Measurements from ENCODE around the gene SLC25A21.

GRCh38 chr14:36856095-36856878, 316.1 kb downstream of the SLC25A21 start:
- no peak for TF ChIP-seq REST (IDR thresholded peaks at IDR 0.05; ENCODE audit: insufficient read depth in 1 of 2, low read depth in 2 of 2, low read length in 2 of 2)
- TF ChIP-seq TAF1 (IDR thresholded peaks at IDR 0.05; ENCODE audit: borderline replicate concordance, insufficient read depth, low read length) = no peak
- no peak for TF ChIP-seq POLR2AphosphoS5 (IDR thresholded peaks at IDR 0.05; ENCODE audit: low read depth, low read length)
- TF ChIP-seq SIN3A (IDR thresholded peaks at IDR 0.05; ENCODE audit: borderline replicate concordance, insufficient read depth, low read length) = no peak
